ENCODE data around the gene GALNTL6.
"Not testable (repeated sequence)": the region's sequence is repeated elsewhere in the genome, so short reads cannot be mapped to it uniquely, and the experiment has no call there.

The GALNTL6 gene

DNA sequence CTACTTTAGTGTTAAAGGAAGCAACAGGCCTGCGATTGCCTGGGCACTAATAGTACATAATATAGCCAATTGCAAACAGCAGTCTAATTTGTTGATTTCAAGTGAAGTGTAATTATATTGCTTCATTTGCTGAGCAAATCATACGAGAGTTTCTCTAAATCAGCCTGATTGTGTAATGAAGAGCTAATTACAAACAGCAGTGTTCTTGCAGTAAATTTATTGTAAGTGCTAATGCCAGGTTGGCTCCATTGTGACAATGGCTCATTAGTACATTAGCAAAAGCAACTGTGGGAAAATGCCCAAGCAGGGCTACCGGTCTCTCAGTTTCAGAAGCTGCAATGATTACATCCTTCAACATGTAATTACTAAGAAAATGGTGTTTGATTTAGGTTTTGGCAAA is 591.5 kb downstream of the GALNTL6 start:
- TF ChIP-seq TAF1 (IDR thresholded peaks at IDR 0.05; ENCODE audit: low read depth, low read length) (no peak), POLR2AphosphoS5 (IDR thresholded peaks at IDR 0.05; ENCODE audit: low read depth, low read length) (no peak), SPI1 (IDR thresholded peaks at IDR 0.05; ENCODE audit: low read depth, low read length) (no peak), POLR2A (IDR thresholded peaks at IDR 0.05; ENCODE audit: low read depth, low read length) (no peak), PAX5 (IDR thresholded peaks at IDR 0.05; ENCODE audit: insufficient read depth, low read length, severe bottlenecking) (no peak), POU2F2 (IDR thresholded peaks at IDR 0.05; ENCODE audit: low read depth, low read length) (no peak)
- DNase-seq (ENCODE audit: insufficient read length, low spot score): no peak
- no peak for FAIRE-seq

DNA sequence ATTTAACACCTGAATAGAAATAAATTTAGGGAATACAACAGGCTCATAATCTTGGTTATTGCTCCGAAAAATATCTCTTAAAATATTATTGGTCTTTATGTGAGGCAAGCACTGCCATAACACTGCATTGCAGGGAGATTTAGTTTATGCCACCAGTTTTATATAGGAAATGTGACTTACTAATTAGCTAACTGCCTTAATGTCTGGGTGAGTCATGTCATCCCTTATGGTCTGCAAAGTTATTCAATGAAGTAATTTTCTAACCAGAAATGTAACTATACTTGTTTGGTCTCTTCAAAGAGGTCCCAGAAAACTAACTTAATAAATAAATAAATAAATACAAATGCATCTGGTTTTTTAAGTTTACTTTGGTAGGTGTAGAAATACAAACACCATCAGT is 597.2 kb downstream of the GALNTL6 start:
- TF ChIP-seq POLR2A (IDR thresholded peaks at IDR 0.05; ENCODE audit: low read depth, low read length) (no peak), POU2F2 (IDR thresholded peaks at IDR 0.05; ENCODE audit: low read depth, low read length) (no peak), SPI1 (IDR thresholded peaks at IDR 0.05; ENCODE audit: low read depth, low read length) (no peak), TAF1 (IDR thresholded peaks at IDR 0.05; ENCODE audit: low read depth, low read length) (no peak), POLR2AphosphoS5 (IDR thresholded peaks at IDR 0.05; ENCODE audit: low read depth, low read length) (no peak), PAX5 (IDR thresholded peaks at IDR 0.05; ENCODE audit: insufficient read depth, low read length, severe bottlenecking) (no peak)
- no peak for FAIRE-seq
- no peak for DNase-seq (ENCODE audit: insufficient read length, low spot score)

DNA sequence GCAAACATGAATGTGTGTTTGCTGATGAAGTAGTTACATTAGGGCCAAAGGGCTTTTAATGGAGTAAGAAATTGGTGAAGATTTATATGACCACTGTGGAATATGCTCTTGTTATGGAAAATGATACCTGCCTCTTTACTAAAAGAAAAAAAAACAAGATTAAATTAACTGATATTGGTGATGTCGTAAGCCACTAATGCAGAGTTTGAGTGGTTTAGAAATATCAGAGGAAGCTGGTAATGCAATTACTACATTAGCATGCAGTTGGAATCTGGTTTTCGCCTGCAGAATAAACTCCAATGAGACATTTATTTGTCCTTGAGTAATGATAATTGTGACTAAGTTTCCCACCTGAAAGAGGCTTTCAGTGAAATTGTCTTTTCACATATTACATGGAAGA is 597.9 kb downstream of the GALNTL6 start:
- TF ChIP-seq POU2F2 (IDR thresholded peaks at IDR 0.05; ENCODE audit: low read depth, low read length) (no peak), SPI1 (IDR thresholded peaks at IDR 0.05; ENCODE audit: low read depth, low read length) (no peak), PAX5 (IDR thresholded peaks at IDR 0.05; ENCODE audit: insufficient read depth, low read length, severe bottlenecking) (no peak), TAF1 (IDR thresholded peaks at IDR 0.05; ENCODE audit: low read depth, low read length) (no peak), POLR2AphosphoS5 (IDR thresholded peaks at IDR 0.05; ENCODE audit: low read depth, low read length) (no peak), POLR2A (IDR thresholded peaks at IDR 0.05; ENCODE audit: low read depth, low read length) (no peak)
- DNase-seq (ENCODE audit: insufficient read length, low spot score) (no peak), FAIRE-seq (no peak)

DNA sequence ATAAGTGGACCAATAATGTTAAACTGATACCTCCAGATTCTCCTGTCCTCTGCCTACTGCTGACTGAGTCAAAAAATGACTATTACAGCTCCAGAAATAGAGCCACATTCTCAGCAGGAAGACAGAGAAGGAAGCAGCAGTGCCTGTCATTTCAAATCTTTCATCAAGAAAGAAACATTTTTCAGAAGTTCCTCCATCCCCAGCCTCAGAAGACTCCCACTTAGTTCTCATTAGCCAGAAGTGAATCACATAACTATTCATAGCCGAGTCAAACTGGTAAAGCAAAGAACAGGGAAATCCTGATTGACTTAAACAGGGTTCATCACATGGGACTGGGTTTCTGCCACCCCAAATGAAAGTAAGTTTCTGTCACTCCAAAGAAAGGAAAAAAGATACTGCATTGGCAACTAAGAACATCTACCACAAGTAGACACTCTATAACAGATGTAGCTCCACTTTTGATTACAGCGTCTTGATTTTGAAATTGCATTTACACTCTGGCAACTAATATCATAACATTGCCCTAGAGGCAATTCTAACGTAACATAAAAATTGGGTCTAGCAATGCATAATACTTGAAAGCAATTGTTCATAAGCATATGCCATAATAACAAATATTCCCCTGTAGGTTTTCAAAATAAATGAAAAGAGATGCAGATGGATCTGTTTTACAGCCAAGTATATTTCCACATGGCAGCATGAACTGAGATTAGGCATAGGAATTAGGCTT is 599.8 kb downstream of the GALNTL6 start:
- no peak for DNase-seq (ENCODE audit: insufficient read length, low spot score)
- no peak for FAIRE-seq

DNA sequence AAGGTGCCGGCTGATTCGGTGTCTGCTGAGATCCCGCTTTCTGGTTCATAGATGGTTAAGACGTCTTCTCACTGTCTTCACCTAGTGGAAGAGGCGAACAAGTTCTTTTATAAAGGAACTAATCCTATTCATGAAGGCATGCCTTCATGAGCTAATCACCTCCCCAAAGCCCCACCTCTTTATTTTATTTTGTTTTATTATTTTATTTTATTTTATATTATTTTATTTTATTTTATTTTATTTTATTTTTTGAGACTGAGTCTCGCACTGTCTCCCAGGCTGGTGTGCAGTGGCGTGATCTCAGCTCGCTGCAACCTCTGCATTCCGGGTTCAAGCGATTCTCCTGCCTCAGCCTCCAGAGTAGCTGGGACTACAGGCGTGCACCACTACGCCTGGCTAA is 615.8 kb downstream of the GALNTL6 start:
- not testable (repeated sequence) for DNase-seq (ENCODE audit: insufficient read length, low spot score); FAIRE-seq

More for the DNA sequence above, 599.8 kb downstream of the GALNTL6 start:
- no peak for TF ChIP-seq TAF1 (IDR thresholded peaks at IDR 0.05; ENCODE audit: low read depth, low read length)
- no peak for TF ChIP-seq POLR2AphosphoS5 (IDR thresholded peaks at IDR 0.05; ENCODE audit: low read depth, low read length)
- no peak for TF ChIP-seq POLR2A (IDR thresholded peaks at IDR 0.05; ENCODE audit: low read depth, low read length)
- no peak for TF ChIP-seq SPI1 (IDR thresholded peaks at IDR 0.05; ENCODE audit: low read depth, low read length)
- TF ChIP-seq POU2F2 (IDR thresholded peaks at IDR 0.05; ENCODE audit: low read depth, low read length): no peak
- TF ChIP-seq PAX5 (IDR thresholded peaks at IDR 0.05; ENCODE audit: insufficient read depth, low read length, severe bottlenecking): no peak

DNA sequence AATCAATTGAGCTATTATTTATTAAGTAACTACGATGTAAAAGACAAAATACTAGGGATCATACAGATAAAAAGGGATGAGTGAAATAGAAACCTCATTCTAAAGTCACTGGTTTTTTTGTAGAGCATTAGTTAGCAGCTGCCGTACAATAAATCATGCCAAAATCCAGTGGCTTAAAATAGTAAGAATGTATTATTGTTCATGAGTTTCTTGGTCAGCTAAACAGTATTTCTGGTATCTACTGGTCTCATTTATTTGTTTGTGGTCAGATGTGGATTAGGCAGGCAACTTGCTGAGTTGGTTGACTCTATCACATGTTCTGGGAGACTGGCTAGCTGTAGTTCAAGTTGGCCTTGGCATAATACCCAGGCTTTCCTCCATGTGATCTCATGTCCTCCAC is 667.3 kb downstream of the GALNTL6 start:
- FAIRE-seq: no peak
- no peak for TF ChIP-seq PAX5 (IDR thresholded peaks at IDR 0.05; ENCODE audit: insufficient read depth, low read length, severe bottlenecking)
- no peak for TF ChIP-seq TAF1 (IDR thresholded peaks at IDR 0.05; ENCODE audit: low read depth, low read length)
- no peak for TF ChIP-seq SPI1 (IDR thresholded peaks at IDR 0.05; ENCODE audit: low read depth, low read length)
- TF ChIP-seq POLR2A (IDR thresholded peaks at IDR 0.05; ENCODE audit: low read depth, low read length): no peak
- TF ChIP-seq POLR2AphosphoS5 (IDR thresholded peaks at IDR 0.05; ENCODE audit: low read depth, low read length): no peak
- TF ChIP-seq POU2F2 (IDR thresholded peaks at IDR 0.05; ENCODE audit: low read depth, low read length): no peak
- DNase-seq (ENCODE audit: insufficient read length, low spot score): no peak

DNA sequence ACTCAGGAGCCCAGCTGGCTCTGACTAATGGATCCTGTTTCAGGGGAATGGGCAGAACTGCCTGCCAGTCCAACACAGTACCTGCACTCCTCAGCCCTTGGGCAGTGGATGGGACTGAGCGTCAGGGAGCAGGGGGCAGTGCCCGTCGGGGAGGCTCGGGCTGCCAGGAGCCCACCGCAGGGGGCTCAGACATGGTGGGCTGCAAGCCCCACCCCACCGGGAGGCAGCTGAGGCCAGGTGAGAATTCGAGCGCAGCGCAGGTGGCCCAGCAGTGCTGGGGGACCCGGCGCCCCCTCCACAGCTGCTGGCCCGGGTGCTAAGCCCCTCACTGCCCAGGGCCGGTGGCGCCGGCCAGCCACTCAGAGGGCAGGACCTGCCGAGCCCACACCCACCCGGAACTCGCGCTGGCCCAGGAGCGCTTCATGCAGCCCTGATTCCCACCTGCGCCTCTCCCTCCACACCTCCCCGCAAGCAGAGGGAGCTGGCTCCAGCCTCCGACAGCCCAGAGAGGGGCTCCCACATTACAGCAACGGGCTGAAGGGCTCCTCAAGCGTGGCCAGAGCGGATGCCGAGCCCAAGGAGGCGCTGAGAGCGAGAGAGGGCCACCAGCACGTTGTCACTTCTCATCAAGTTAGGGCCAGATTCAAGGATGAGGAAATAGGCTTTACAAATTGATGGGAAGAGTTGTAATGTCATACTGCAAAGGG is 668.8 kb downstream of the GALNTL6 start:
- no peak for DNase-seq (ENCODE audit: insufficient read length, low spot score)
- no peak for TF ChIP-seq TAF1 (IDR thresholded peaks at IDR 0.05; ENCODE audit: low read depth, low read length)
- no peak for TF ChIP-seq POLR2A (IDR thresholded peaks at IDR 0.05; ENCODE audit: low read depth, low read length)
- no peak for TF ChIP-seq PAX5 (IDR thresholded peaks at IDR 0.05; ENCODE audit: insufficient read depth, low read length, severe bottlenecking)
- TF ChIP-seq POLR2AphosphoS5 (IDR thresholded peaks at IDR 0.05; ENCODE audit: low read depth, low read length): no peak
- TF ChIP-seq POU2F2 (IDR thresholded peaks at IDR 0.05; ENCODE audit: low read depth, low read length): no peak
- TF ChIP-seq SPI1 (IDR thresholded peaks at IDR 0.05; ENCODE audit: low read depth, low read length): no peak
- FAIRE-seq: no peak

DNA sequence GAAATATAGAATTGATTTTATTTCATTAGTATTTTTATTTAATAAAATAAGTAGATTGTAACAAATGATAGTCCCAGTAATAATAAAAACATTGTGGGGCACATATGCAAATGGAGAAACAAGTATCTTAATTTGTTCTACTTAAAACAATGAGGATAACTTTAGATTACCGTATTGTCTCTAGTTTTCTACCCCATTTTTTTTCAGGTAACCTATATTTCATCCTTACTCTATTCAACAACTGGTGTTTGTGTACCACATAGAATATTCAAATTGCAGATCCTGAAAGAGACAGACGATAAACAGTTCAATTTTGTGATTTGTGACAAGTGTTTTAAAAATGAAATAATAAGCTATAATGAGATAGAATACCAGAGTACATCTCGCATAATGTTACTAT is 671.8 kb downstream of the GALNTL6 start:
- TF ChIP-seq SPI1 (IDR thresholded peaks at IDR 0.05; ENCODE audit: low read depth, low read length): no peak
- TF ChIP-seq POLR2AphosphoS5 (IDR thresholded peaks at IDR 0.05; ENCODE audit: low read depth, low read length): no peak
- TF ChIP-seq TAF1 (IDR thresholded peaks at IDR 0.05; ENCODE audit: low read depth, low read length): no peak
- TF ChIP-seq POLR2A (IDR thresholded peaks at IDR 0.05; ENCODE audit: low read depth, low read length): no peak
- TF ChIP-seq PAX5 (IDR thresholded peaks at IDR 0.05; ENCODE audit: insufficient read depth, low read length, severe bottlenecking): no peak
- no peak for TF ChIP-seq POU2F2 (IDR thresholded peaks at IDR 0.05; ENCODE audit: low read depth, low read length)
- FAIRE-seq: no peak
- no peak for DNase-seq (ENCODE audit: insufficient read length, low spot score)

DNA sequence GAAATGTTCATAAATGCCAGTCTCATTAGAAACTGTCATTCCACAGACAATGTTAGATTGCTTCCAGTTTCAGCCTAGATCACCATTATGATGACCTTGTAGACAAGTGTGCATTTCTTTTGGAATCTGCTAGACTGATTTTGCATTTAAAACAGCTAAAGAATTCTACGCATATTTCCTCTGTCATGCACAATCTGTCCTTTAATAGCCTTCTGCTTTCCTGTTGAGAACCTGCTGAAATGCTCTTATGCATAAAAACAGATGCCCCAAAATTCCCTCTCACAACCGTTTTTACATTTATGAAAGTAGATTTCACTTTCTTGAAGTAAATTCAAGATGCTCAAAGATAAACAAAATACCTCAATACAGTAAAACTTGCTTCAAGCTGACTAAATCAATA is 673.3 kb downstream of the GALNTL6 start:
- DNase-seq (ENCODE audit: insufficient read length, low spot score) (no peak), FAIRE-seq (no peak)
- TF ChIP-seq POLR2AphosphoS5 (IDR thresholded peaks at IDR 0.05; ENCODE audit: low read depth, low read length): no peak
- no peak for TF ChIP-seq POU2F2 (IDR thresholded peaks at IDR 0.05; ENCODE audit: low read depth, low read length)
- no peak for TF ChIP-seq TAF1 (IDR thresholded peaks at IDR 0.05; ENCODE audit: low read depth, low read length)
- TF ChIP-seq PAX5 (IDR thresholded peaks at IDR 0.05; ENCODE audit: insufficient read depth, low read length, severe bottlenecking): no peak
- no peak for TF ChIP-seq SPI1 (IDR thresholded peaks at IDR 0.05; ENCODE audit: low read depth, low read length)
- no peak for TF ChIP-seq POLR2A (IDR thresholded peaks at IDR 0.05; ENCODE audit: low read depth, low read length)
